ENCODE data around the gene ADAMTS19.
"Not testable (repeated sequence)": the region's sequence is repeated elsewhere in the genome, so short reads cannot be mapped to it uniquely, and the experiment has no call there.

ADAMTS19 gene

GRCh38 chr5:129609710-129610109 is 149.6 kb downstream of the ADAMTS19 start:
- DNase-seq: no peak

DNA sequence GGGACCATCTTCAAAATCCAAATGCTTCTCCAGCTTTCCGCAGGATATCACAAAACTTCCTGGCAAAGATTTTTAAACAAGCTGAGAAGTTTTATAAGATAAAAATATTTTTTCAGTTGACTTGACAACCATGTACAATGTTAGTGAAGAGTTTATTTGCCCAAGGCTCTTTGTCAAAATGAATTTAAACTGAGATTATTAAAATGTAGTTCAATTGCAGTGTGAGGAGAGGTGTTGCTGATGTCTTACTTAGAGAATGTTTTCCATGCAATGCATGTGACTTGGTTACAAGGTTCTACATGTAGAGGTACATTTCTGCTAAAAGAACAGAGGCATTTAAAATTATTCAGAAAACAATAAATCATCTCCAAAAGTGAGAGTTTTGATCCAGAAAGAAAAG is 156.4 kb downstream of the ADAMTS19 start:
- DNase-seq: no peak

DNA sequence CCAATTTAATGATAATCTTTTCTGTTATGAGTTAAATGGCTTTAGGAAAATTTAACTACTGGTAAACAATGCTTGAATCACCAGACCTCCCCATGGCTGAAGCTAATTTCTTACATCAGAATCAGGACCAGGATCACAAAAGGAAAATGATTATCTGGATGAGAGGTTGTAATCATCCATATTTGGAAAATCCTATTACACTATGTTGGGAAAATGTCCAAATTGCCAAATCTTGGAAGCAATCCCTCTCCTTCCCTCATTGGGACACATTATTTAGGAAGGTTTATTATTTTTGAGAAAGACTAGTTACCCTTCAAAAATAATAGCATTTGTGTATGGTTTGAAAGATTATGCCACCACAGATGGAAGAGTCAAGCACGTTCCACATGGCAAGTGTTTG is 157.1 kb downstream of the ADAMTS19 start:
- no peak for DNase-seq

DNA sequence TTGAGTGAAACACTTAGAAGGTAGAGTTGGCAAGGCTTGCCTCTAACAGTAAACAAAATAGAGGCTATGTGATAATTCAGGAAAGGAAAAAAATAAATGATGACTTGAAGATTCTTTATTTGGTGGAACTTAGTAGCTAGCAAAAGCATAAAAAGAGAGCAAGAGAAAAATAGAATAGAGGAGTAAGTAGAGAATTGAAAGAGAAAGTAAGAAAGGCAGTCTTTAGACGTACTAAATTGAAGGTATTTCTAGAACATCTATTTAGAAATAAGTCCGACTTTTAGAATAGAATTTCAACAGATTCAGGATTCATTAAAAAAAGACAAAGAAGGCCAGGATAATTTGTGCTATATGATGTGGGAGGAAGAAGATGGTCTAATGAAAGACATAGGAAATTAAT is 159.7 kb downstream of the ADAMTS19 start:
- no peak for DNase-seq

DNA sequence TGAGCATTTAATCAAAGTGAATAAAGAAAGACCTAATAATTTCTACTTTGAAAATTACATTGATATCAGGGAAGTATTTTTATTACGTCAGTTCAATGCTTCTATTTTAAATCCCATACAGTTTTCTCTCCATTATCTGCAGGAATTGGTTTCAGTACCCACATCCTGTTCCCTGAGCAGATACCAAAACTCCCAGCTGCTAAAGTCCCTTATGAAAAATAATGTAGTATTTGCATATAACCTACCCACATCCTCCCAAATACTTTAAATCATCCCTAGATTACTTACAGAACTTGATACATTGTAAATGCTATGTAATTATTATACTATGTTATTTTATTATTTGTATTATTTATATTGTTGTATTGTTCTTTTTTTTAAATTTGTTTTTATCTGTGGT is 162.4 kb downstream of the ADAMTS19 start:
- DNase-seq: no peak

- no peak for DNase-seq
Observed at GRCh38 chr5:129629575-129629974, 169.5 kb downstream of the ADAMTS19 start.

- no peak for DNase-seq
Observed at GRCh38 chr5:129630101-129630500, 170.0 kb downstream of the ADAMTS19 start.

DNA sequence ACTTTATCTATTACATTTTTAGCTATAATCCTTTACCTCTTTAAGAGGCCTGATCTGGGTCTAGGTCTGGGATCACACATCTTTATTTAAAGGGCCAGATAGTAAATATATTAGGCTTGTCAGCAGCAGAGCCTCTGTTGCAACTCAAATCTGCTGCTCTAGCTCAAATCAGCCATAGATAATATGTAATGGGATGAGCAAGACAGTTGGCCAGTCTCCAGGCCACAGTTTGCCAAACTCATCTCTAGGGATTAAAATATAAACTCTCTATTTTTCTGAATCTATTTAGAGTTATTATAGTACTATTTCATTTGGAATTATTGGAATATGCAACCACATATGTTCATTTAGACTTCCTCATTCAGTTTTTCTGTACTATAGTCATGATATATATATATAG is 171.9 kb downstream of the ADAMTS19 start:
- DNase-seq: no peak

- not testable (repeated sequence) for DNase-seq
Observed at GRCh38 chr5:129637501-129637900, 177.4 kb downstream of the ADAMTS19 start.

DNA sequence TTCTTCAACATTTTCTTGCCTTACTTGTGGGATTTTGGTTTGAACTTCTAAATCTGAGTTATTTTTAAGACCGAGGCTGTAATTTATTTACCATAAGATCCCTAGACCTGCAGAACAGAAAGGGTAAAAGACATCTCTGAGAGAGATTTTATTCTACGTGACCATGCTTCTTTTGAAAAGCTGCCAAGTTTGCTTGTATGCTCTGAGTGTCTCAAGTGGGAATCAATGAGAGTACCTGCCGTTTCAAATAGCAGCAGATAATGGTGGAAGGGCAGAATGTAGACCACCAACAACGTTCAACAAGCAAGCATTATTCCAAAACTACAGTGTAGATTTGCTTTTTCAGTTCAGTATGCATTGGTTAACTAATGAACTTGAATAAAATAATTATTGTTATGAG is 179.2 kb downstream of the ADAMTS19 start:
- DNase-seq: no peak

DNA sequence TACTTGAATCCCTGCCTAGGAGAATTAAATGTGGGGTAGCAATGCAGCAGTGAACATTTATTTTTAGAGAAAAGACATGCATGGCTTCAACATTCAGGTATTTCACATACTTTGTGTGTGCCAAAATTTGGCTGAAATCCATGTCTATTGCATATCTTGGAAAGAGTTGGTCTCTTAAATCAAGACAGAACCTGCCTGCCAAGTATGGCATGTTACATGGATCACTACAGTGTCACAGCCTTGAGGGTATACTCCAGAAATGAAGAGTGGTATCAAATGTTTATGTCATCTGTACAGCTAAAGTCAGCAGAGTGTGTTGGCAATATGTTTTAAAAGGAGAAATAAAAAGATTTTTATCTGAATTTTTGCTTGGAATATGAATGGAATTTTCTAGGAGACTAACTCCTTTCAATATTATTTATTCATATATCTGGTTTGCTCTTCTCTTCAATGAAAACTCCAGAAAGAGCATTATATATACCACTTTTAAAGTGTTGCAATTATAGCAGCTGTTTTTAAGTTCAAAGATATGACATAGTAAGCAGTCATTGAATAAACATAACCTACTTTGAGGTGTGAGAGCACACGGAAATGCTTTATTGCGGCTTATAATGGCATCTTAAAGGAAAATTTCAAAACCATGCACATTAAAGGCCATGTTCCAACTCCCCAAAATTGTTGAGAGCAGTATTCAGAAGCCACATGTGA is 192.4 kb downstream of the ADAMTS19 start:
- no peak for DNase-seq

DNA sequence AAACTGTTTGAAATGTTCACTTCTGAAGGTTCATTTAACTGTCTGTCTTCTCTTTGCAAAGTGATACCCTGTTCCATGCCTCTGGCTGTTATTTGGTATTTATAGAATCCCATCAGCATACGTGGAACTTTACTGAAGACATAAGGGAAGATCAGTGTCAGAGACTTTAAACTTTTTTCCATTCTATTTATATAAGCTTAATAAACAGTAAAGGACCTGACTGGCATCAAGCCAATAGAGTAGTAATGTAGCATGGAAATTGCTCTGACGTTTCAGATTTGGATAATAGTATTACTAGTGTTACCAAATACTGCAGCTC is 192.9 kb downstream of the ADAMTS19 start:
- DNase-seq: no peak

DNA sequence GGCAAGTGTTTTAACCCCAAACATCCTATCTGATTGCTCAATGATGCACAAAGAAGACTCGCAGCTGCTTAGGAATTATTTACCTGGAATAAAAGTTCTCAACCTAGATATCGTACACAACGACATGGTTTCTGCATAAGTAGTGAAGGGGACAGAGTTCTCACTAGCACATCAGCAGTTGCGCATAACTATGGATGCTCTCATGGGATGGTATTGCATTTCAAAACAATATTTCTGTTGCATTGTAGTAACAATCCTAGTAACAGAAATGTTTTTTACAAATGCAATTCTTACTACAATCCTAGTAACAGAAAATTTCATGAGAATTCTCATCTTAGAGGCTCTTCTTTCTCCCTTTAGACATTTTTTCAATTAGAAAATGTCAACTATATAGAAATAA is 193.3 kb downstream of the ADAMTS19 start:
- no peak for DNase-seq

DNA sequence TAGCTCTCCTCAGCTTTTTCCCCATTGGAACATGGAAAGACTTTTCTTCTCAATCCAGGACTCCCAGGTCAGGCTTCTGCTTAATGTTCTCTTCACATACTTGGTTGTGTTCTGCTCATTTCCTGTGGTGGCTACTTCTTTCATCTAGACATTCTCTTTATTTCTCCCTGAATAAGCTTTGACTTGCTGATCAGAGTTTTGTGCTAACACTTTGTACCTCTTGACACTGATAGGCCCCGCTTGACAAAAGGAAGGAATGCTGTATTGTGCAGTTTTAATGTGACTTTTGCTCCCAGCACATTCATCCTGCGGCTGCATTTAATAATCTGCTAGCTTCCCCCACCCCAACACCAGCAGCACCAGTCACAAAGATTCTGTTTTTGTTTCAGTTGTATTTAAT is 196.9 kb downstream of the ADAMTS19 start:
- no peak for DNase-seq

DNA sequence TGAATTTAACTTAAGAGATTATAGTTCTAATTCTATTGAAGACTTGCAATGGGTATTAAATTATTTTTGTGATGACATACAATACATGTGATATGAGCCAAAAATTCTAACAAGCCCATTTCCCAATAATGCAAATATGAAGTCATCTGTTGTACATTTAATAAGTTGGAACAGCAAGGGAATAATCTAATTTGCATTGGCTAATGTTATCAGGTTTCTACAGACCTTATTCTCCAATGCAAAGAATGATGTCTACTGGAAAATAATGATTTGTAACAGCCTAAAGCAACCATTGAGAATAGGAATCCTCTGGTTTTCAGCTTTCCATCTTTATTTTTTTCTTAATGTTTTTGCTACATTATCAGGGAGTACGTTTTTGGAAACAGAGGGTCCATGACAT is 198.7 kb downstream of the ADAMTS19 start:
- DNase-seq: no peak

- DNase-seq: no peak
Observed at GRCh38 chr5:129661366-129662035, 201.4 kb downstream of the ADAMTS19 start.

DNA sequence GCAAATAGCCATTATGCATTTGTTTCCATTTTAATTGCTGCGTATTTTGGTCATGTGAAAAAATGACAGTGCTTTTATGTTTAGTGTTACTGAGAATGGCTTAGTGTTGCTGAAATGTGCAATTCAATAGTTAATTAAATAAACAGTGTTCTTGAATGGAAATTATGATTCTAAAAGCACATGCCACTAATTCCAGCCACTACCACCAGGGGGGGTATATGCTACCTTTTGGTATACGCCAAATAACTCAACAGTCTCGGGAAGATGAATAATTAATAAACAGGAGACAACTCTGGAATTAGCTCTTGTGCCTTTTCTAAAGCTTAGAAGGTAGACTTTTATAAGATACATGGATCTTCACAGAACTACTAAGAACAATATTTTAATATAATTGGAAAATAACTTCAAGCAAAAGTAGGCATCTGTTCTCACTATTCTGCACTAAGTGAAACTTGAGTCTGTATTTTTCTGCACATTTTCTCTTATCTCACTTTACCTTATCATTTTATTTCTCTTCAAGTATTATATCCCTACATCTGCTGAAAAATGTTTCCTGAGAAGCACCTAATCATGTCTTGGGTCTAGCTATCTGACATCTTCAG is 204.3 kb downstream of the ADAMTS19 start:
- DNase-seq: peak; percentile 19

DNA sequence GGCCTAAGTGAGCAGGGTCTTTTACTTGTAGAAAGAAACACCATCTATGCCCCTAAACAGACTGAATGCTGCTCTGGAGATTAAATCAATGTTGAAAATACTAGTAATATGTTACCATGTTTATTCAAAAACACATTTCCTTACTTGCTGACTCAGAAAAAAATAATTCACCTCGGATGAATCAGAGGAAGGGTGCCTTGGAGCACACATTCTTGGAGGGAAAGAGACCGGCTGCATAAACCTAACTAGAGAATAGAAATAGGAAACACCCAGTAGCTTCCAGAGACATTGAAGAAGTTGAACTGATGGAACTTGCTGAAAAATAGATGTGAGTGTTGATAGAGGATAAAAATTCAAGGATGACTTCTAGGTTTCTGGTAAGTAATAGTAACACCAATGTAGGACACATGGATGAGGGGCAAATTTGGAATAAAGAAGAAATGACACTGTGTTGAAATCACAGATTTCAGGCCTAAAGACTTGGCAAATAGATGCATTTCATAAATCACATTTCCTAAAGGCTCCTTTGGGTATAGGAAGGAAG is 210.9 kb downstream of the ADAMTS19 start:
- no peak for DNase-seq

GRCh38 chr5:129672006-129672405 is 211.9 kb downstream of the ADAMTS19 start:
- DNase-seq: no peak

DNA sequence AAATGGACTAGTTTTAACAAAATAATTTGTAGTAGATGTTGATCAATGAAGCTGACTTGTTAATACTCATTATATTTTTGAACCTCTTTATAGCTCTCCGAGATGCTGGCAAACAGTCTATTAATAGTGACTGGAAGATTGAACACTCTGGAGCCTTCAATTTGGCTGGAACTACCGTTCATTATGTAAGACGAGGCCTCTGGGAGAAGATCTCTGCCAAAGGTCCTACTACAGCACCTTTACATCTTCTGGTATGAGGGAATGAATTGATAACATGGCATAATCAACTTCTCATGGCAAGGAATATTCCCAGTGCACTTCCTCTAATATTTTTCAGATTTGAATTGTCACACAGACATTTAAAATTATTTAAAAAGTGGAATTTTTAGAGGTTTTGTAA is 219.6 kb downstream of the ADAMTS19 start:
- DNase-seq: no peak

- DNase-seq: no peak
Observed at GRCh38 chr5:129687941-129688340, 227.8 kb downstream of the ADAMTS19 start.

GRCh38 chr5:129689045-129689444 is 228.9 kb downstream of the ADAMTS19 start:
- DNase-seq: no peak

DNA sequence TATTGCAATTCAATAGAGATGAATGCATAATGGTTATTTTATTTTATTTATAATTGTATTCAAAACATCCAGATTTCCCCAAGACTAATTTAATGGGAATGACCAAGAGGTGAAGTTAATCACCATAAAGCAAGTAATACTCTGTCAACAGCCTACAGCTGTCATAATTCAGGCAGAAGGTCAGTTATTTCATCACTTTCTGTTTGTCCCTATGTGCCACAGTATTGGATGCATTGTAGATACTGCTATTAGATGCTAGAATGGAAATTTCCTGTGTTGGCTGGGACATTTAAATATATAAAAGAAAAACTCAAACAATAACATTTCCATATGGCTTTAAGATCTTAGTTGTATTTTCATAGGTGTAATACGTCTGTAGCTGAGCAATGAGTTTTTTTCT is 231.1 kb downstream of the ADAMTS19 start:
- no peak for DNase-seq

GRCh38 chr5:129696636-129697035 is 236.5 kb downstream of the ADAMTS19 start:
- no peak for DNase-seq
